GM10266 (cell line): Measurements from ENCODE around the gene ARHGEF12.

Experiments used
- DNase-seq: peaks from one replicate; pipeline ENCODE4 v3.0.0; 2012; ENCODE audit errors: extremely low spot score
- CTCF ChIP-seq: IDR thresholded peaks from 2 replicates; pipeline ENCODE4 v1.5.1; 2012; ENCODE audit warnings: mild to moderate bottlenecking, low read depth; ENCODE audit not compliant: control insufficient read depth, insufficient read depth; ENCODE audit errors: missing control alignments

Gene ARHGEF12

GRCh38 chr11:120391854-120392253 is 55.6 kb downstream of the ARHGEF12 start:
- TF ChIP-seq CTCF = no peak
- DNase-seq = no peak

- no peak for TF ChIP-seq CTCF
- no peak for DNase-seq
Observed at GRCh38 chr11:120392314-120392713, 56.1 kb downstream of the ARHGEF12 start.

GRCh38 chr11:120392793-120393192 is 56.6 kb downstream of the ARHGEF12 start:
- no peak for DNase-seq

GRCh38 chr11:120394119-120394518 is 57.9 kb downstream of the ARHGEF12 start:
- TF ChIP-seq CTCF = no peak
- DNase-seq = no peak

More at GRCh38 chr11:120392793-120393192, 56.6 kb downstream of the ARHGEF12 start:
- TF ChIP-seq CTCF = no peak

GRCh38 chr11:120395778-120396177 is 59.6 kb downstream of the ARHGEF12 start:
- no peak for DNase-seq
- TF ChIP-seq CTCF = no peak

- no peak for DNase-seq
- no peak for TF ChIP-seq CTCF
Observed at GRCh38 chr11:120398132-120398531, 61.9 kb downstream of the ARHGEF12 start.

GRCh38 chr11:120399307-120399706 is 63.1 kb downstream of the ARHGEF12 start:
- DNase-seq = no peak
- no peak for TF ChIP-seq CTCF
